Fibroblast of skin of abdomen (primary cell): Measurements from ENCODE around the gene PTRH2.
A peak's percentile ranks its signal among the peaks of the same experiment; 100 is the strongest.
"Not testable (repeated sequence)": the region's sequence is repeated elsewhere in the genome, so short reads cannot be mapped to it uniquely, and the experiment has no call there.

ENCODE experiments used
- DNase-seq: peaks from one replicate; pipeline ENCODE4 v3.0.0-alpha.2; 2013

PTRH2 gene

DNA sequence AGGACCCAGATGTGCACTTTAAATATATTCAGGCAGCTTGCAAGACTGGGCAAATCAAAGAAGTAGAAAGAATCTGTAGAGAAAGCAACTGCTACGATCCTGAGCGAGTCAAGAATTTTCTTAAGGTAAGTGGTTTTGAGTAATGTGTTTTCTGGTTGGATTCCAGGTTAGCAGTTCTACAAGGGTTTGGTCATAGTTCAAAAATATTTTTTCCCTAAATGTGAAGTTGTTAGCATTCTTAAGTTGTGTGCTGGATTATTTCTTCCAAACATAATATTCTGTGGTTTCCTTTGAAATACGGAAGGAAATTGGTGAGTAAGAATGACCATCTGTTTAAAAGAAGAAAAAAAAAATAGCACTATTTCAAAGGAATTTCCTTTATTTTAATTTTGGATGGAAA lies 38.4 kb downstream of the PTRH2 start:
- DNase-seq = peak; percentile 94

DNA sequence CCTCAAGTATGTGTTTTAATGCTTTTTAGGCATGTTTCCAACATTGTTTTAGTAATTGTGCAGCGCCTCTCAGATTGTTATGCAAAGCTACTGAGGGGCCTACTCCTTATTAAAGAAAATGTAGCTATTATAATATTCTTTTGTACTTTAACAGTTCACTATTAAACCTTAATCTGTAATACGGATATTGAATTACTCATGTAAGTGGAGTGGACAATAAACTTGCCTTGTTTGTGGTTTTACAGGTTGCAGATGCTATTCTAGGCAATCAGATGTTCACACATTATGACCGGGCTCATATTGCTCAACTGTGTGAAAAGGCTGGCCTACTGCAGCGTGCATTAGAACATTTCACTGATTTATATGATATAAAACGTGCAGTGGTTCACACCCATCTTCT lies 41.0 kb downstream of the PTRH2 start:
- no peak for DNase-seq

DNA sequence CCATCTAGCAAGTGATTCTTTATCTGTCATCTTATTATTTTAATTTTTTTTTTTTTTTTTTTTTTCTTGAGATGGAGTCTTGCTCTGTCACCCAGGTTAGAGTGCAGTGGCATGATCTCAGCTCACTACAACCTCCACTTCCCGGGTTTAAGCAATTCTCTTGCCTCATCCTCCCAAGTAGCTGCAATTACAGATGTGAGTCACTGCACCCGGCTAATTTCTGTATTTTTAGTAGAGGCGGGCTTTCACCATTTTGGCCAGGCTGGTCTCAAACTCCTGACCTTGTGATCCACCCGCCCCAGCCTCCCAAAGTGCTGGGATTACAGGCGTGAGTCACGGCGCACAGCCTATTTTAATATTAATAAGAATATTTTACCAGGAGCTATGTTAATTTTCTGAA lies 50.6 kb downstream of the PTRH2 start:
- DNase-seq = not testable (repeated sequence)

DNA sequence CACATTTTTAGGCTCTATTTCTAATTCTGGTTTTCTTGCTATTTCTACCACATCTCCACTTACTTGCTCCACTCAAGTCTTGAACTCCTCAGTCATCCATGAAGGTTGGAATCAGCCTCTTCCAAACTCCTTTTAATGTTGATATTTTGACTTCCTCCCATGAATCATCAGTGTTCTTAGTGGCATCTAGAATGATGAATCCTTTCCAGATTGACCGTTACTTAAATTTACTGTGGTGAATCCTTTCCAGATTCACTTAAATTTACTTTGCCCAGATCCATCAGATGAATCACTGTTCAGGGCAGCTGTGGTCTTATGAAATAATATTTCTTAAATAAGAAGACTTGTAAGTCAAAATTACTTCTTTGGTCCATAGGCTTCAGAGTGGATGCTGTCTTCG lies 55.1 kb downstream of the PTRH2 start:
- peak; percentile 33 for DNase-seq

DNA sequence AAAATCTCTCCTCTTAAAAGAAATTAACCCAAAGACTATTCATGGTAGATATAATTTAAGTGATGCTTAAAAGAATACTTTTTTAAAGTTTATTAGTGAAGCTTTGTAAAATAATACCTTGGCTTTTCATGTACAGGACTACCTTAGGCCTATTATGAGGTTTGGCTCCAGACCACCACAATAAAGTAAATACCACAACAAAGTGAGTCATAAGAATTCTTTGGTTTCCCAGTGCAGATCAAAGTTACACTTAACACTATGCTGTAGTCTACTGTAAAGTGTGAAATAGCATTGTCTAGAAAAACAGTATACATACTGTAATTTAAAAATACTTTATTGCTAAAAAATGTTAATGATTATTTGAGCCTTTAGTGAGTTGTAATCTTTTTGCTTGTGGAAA lies 55.9 kb downstream of the PTRH2 start:
- DNase-seq = no peak

DNA sequence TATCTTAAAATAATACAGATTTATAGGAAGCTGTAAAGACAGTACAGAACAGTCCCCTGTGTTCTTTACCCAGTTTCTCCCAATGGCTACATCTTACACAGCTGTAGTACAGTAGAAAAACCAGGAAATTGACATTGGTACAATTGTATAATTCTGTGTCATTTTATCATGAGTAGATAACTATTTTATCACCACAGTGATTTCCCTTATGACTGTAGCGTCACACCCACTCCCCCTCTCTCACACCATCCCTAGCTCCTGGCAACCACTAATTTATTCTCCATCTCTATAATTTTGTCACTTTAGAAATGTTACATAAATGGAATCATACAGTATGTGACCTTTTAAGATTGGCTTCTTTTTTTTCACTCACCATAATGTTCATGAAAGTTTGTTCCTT lies 56.6 kb downstream of the PTRH2 start:
- no peak for DNase-seq

DNA sequence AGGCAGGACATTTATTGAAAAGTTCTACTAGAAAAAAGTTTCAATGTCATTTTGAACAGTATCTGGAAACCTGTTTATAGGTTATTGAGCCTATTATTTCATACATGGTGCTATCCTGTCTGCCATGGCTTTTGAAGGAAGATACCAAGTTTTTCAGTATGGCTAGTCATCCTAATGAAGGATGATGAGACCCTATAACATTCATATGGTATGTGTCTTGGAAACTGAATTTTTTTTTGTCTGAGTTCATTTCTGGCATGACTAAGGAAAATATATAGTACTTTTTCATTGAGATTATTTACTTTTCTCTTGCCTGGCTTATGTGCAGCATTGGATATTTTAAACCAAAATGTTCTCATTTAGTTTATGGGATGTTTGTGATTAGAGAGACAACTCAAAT lies 57.3 kb downstream of the PTRH2 start:
- no peak for DNase-seq
